ENCODE data around the gene TLCD3B. TPM values are rescaled to one million over a fixed set of nuclear protein-coding genes. Genes with fewer than 3 reads are reported as not detected.

The TLCD3B gene
- polyA plus RNA-seq, 1 of the 3 experiments (the other 2 are of a cell fraction), result 3.8 TPM

- TF ChIP-seq TEAD4 (IDR thresholded peaks at IDR 0.05; ENCODE audit: borderline replicate concordance, insufficient read depth), result 0 out of 2 replicates have a peak, but pooled peaks have one; percentile 63
- TF ChIP-seq GABPA (IDR thresholded peaks at IDR 0.05; ENCODE audit: low read depth), result peak; percentile 61
- TF ChIP-seq USF2 (IDR thresholded peaks at IDR 0.05; ENCODE audit: borderline replicate concordance, low read depth, low read length), result no peak
- TF ChIP-seq, protein P1, sequence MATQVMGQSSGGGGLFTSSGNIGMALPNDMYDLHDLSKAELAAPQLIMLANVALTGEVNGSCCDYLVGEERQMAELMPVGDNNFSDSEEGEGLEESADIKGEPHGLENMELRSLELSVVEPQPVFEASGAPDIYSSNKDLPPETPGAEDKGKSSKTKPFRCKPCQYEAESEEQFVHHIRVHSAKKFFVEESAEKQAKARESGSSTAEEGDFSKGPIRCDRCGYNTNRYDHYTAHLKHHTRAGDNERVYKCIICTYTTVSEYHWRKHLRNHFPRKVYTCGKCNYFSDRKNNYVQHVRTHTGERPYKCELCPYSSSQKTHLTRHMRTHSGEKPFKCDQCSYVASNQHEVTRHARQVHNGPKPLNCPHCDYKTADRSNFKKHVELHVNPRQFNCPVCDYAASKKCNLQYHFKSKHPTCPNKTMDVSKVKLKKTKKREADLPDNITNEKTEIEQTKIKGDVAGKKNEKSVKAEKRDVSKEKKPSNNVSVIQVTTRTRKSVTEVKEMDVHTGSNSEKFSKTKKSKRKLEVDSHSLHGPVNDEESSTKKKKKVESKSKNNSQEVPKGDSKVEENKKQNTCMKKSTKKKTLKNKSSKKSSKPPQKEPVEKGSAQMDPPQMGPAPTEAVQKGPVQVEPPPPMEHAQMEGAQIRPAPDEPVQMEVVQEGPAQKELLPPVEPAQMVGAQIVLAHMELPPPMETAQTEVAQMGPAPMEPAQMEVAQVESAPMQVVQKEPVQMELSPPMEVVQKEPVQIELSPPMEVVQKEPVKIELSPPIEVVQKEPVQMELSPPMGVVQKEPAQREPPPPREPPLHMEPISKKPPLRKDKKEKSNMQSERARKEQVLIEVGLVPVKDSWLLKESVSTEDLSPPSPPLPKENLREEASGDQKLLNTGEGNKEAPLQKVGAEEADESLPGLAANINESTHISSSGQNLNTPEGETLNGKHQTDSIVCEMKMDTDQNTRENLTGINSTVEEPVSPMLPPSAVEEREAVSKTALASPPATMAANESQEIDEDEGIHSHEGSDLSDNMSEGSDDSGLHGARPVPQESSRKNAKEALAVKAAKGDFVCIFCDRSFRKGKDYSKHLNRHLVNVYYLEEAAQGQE (IDR thresholded peaks at IDR 0.05; ENCODE audit: low read depth, low read length), result no peak
- no peak for TF ChIP-seq RCOR1 (IDR thresholded peaks at IDR 0.05; ENCODE audit: low read length)
- TF ChIP-seq TCF12 (IDR thresholded peaks at IDR 0.05), result peak; percentile 57
- TF ChIP-seq JUND (IDR thresholded peaks at IDR 0.05), result peak; percentile 81
- TF ChIP-seq ELF1 (IDR thresholded peaks at IDR 0.05), result peak; percentile 78
- TF ChIP-seq RFX5 (IDR thresholded peaks at IDR 0.05; ENCODE audit: low read length), result no peak
Measured at GRCh38 chr16:30065102-30065942, 34.3 kb upstream of the TLCD3B start, which contains the start of gene ALDOA (continued).

DNA sequence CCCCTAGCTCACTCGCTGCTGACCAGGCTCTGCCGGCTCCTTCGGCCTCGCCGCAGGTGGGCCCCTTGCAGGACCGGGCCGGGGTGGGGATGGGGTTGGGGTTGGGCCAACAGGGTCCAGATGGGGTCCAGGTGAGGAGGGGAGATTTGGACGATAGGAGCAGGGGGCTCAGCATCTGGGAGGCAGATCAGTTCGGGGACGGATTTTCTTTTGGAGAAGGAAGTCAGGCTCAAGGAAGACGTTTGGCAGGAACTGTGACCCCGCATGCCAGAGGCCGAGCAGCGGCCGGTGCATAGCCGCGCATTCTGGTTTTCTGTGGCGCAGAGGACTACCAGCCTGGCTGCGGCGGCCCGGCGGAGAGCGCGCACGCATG is 33.6 kb upstream of the TLCD3B start:
- Histone ChIP-seq H3K9me2 (no peaks in the 10 kb centered on the region), H3K36me3 (replicated peaks in 1 of 2; ENCODE audit: control insufficient read depth in 1 of 2, insufficient read depth in 2 of 2, low read length in 1 of 2) (peaks cover 26 to 44% of the 10 kb centered on the region in 2 experiments), H2AFZ (ENCODE audit: low read depth) (no peak overlapping the region), H3K27ac (ENCODE audit: low read depth in 2 of 2, low read length in 1 of 2) (peak overlapping the region; percentile 98 to 99), H3K9ac (peak overlapping the region; percentile 85), H4K20me1 (ENCODE audit: insufficient read depth) (peaks cover 37% of the 10 kb centered on the region), H3K4me3 (ENCODE audit: low read depth in 2 of 2, low read length in 1 of 2) (peak overlapping the region; percentile 56 to 92), H3K4me1 (ENCODE audit: control insufficient read depth in 1 of 2, insufficient read depth in 2 of 2, low read depth in 1 of 2, low read length in 1 of 2) (peaks cover 37 to 45% of the 10 kb centered on the region in 2 experiments), H3F3A (replicated peaks; ENCODE audit: insufficient read depth) (peaks cover 33% of the 10 kb centered on the region), H3K27me3 (ENCODE audit: insufficient read depth) (no peaks in the 10 kb centered on the region), H3K9me3 (no peaks in the 10 kb centered on the region), H3K79me2 (ENCODE audit: insufficient read depth) (peaks cover 61% of the 10 kb centered on the region), H3K4me2 (peak overlapping the region; percentile 99)
- ChIA-PET CTCF (interaction anchor here (1.1 to 6.7 kb wide), 4 partner anchors 10 to 47 kb away, joined by 4 to 68 read pairs (median 14); partner anchors contain the start of gene TBX6), POLR2A (interaction anchor here (0.5 to 5.1 kb wide), 17 partner anchors 10 to 260 kb away, joined by 3 to 57 read pairs (median 4); partner anchors contain the start of genes DOC2A, KCTD13, PPP4C and TBX6)
- DNase-seq, result no peak
- no peak for TF ChIP-seq TAF1 (IDR thresholded peaks at IDR 0.05; ENCODE audit: borderline replicate concordance, low read depth, low read length)
- WGBS (ENCODE audit: low lambda C conversion rate), result 0% methylated on average over 15 of the region's 25 CpGs
